AG04449 (cell line): ENCODE results near the gene SYT17.
"Not testable (repeated sequence)": the region's sequence is repeated elsewhere in the genome, so short reads cannot be mapped to it uniquely, and the experiment has no call there.

Source experiments
- CTCF ChIA-PET: fragments of 350-600 bp; formaldehyde crosslinking; extraction: SDS; loops from one replicate; lab custom pipeline; 2021; ENCODE audit warnings: antibody characterized with exemption; lab: Yijun Ruan, JAX
- POLR2A ChIA-PET: fragments of 400-600, 350-600 bp; formaldehyde crosslinking; extraction: SDS; loops from one replicate; lab custom pipeline; 2020; ENCODE audit warnings: antibody characterized with exemption, inconsistent platforms; lab: Yijun Ruan, JAX
- DNase-seq: peaks from one replicate; pipeline ENCODE4 v3.0.0-alpha.2; 2010; ENCODE audit warnings: low read depth, low spot score
- H3K4me3 ChIP-seq: 2 replicates; pipeline ENCODE4 v1.5.1; 2011; ENCODE audit warnings: low read depth, mild to moderate bottlenecking, control low read depth, low read length
- CTCF ChIP-seq: IDR thresholded peaks from one replicate; pipeline ENCODE4 v1.5.1; 2011; ENCODE audit warnings: mild to moderate bottlenecking, moderate library complexity, low read length, control low read depth, inconsistent platforms; ENCODE audit not compliant: insufficient read depth; ENCODE audit errors: missing control alignments

Gene SYT17

DNA sequence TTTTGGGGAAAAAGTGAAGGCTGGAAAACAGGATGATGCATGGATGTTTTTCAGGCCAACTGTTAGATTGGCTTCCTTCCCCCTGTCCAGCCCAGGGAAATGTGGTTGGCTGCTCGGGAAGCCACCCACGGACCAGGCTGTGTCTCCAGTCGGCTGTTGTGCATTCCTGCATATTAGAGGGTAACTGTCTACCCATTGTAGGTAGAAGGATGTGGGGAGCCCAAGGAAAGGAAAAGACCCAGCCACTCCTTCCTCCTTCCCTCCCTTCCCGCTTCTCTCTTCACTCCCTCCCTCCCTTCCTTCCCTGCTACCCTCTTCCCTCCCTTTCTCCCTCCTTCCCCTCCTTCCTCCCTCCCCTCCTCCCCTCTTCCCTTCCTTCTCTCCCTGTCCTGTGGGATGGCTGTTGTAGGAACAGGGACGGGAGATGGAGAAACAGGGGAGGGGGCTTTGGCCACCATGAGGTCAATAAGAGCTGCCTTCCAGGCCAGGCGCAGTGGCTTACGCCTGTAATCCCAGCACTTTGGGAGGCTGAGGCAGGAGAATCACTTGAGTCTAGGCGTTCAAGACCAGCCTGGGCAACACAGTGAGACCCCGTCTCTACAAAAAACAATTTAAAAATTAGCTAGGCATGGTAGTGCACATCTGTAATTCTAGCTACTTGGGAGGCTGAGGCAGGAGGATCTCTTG, 16.9 kb downstream of the SYT17 start:
- CTCF ChIA-PET = interaction anchor here (0.7 to 10.6 kb wide), 2 partner anchors 71 to 99 kb away, joined by 3 to 161 read pairs; no protein-coding TSS in a partner anchor
- no peak for DNase-seq

GRCh38 chr16:19185510-19185851, 17.4 kb downstream of the SYT17 start:
- ChIA-PET POLR2A (no interaction called here), CTCF (interaction anchor here (10.6 kb wide), 1 partner anchor 100 kb away, joined by 161 read pairs; no protein-coding TSS in a partner anchor)
- TF ChIP-seq CTCF = no peak
- no peak overlapping the region for H3K4me3 ChIP-seq
- DNase-seq = no peak

More for the DNA sequence above, 16.9 kb downstream of the SYT17 start:
- no peak overlapping the region for H3K4me3 ChIP-seq
- TF ChIP-seq CTCF = no peak
- POLR2A ChIA-PET = no interaction called here

- ChIA-PET POLR2A (no interaction called here), CTCF (interaction anchor here (2.1 to 10.6 kb wide), 2 partner anchors 101 kb away, joined by 6 to 161 read pairs; no protein-coding TSS in a partner anchor)
- DNase-seq = no peak
- no peak overlapping the region for H3K4me3 ChIP-seq
- no peak for TF ChIP-seq CTCF
Observed at GRCh38 chr16:19186408-19186807, 18.4 kb downstream of the SYT17 start.

DNA sequence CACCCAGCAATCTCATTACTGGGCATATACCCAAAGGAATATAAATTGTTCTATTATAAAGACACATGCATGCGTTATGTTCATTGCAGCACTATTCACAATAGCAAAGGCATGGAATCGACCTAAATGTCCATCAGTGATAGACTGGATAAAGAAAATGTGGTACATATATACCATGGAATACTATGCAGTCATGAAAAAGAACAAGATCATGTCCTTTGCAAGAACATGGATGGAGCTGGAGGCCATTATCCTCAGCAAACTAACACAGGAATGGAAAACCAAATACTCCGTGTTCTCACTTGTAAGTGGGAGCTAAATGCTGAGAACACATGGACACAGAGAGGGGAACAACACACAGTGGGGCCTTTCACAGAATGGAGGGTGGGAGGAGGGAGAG, 19.9 kb downstream of the SYT17 start:
- CTCF ChIA-PET = interaction anchor here (2.1 kb wide), 1 partner anchor 102 kb away, joined by 6 read pairs; no protein-coding TSS in a partner anchor

GRCh38 chr16:19188406-19188805, 20.4 kb downstream of the SYT17 start:
- ChIA-PET POLR2A (no interaction called here), CTCF (interaction anchor here (2.1 kb wide), 1 partner anchor 103 kb away, joined by 6 read pairs; no protein-coding TSS in a partner anchor)
- no peak for TF ChIP-seq CTCF
- DNase-seq = no peak
- no peak overlapping the region for H3K4me3 ChIP-seq

More for the DNA sequence above, 19.9 kb downstream of the SYT17 start:
- POLR2A ChIA-PET, DNase-seq, H3K4me3 ChIP-seq: not testable (repeated sequence)

GRCh38 chr16:19192865-19193264, 24.8 kb downstream of the SYT17 start:
- CTCF ChIA-PET = no interaction called here
- TF ChIP-seq CTCF = no peak
- no peak overlapping the region for H3K4me3 ChIP-seq
- DNase-seq = no peak
- POLR2A ChIA-PET = no interaction called here

- DNase-seq = no peak
- H3K4me3 ChIP-seq = no peak overlapping the region
- CTCF ChIA-PET = no interaction called here
- TF ChIP-seq CTCF = no peak
- POLR2A ChIA-PET = no interaction called here
Observed at GRCh38 chr16:19196871-19197270, 28.8 kb downstream of the SYT17 start.
